ENCODE results near the gene FHIT.

FHIT gene

DNA sequence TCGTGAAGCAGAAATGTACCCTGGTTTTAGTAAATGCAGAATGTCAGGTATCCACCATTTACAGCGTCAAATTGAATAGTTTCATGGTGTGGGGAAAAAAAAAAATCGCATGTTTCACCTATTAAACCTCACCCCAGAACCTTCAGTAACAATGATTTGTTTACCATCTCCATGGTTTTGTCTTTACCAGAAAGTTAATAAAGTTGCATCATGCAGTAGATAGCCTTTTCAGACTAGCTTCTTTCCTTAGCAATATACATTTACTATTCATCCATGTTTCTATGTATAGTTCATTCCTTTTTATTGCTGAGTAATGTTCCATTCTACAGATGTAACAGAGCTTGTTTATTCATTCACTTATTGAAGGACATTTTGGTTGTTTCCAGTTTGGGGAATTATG is 1066.1 kb downstream of the FHIT start:
- DNase-seq = no peak

DNA sequence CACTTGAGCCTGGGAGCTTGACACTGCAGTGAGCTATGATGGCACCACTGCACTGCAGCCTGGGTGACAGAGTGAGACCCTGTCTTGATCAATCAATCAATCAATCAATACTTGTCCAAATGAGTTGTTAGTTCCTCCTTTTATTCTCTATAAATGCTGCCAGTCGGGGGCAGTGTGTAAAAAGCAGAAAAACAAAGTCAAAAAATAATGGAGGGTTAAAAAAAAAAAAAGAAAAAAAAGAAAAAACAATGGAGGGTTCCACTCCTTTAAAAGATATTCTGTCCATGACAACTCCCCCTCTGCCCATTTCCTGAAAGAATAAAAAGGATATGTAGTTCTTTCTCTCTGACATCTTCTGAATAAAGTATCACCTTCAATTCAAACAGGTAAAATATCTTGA is 1068.6 kb downstream of the FHIT start:
- DNase-seq = no peak

GRCh38 chr3:60178931-60179653 is 1072.2 kb downstream of the FHIT start:
- no peak for DNase-seq

DNA sequence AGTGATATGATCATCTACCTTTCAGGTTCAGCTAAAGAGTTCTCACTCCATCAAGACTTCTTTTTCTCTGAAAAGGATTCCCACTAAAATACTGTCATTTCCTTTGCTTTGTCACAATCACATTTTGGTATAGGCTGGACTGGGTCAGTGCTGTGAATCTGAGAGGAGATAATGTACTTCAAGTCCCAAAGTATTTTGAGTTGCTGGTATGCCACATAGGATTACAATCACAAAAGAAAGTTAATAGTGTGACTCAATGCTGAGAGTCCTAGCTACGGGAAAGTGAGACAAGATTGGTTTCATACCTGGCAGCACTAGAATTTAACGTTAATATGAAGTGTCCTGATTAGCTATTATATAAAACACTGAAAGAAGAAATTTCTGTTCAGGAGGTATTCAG is 1073.5 kb downstream of the FHIT start:
- DNase-seq = no peak

- DNase-seq = no peak
Measured at GRCh38 chr3:60176614-60177013, 1074.6 kb downstream of the FHIT start.

GRCh38 chr3:60175680-60176079 is 1075.6 kb downstream of the FHIT start:
- no peak for DNase-seq

DNA sequence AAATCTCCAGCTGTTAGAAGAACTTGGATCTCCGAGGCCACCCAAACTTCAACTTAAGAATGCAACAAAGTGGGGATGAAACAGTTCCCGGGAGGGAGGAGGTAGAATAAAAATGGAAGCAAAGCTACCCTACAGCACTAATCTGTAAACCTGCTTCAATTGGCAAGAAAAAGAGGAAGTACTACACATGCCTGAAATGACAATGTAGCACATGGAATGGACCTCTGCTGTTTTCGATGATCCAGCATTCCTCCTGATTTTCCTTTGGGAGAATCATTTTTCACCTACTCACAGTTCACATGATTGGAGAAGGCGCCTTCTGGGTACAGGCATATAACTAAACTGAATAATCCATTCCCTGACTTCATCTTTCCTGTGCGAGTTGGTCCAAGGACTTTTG is 1081.5 kb downstream of the FHIT start:
- DNase-seq = no peak

GRCh38 chr3:60167186-60167585 is 1084.1 kb downstream of the FHIT start:
- no peak for DNase-seq

DNA sequence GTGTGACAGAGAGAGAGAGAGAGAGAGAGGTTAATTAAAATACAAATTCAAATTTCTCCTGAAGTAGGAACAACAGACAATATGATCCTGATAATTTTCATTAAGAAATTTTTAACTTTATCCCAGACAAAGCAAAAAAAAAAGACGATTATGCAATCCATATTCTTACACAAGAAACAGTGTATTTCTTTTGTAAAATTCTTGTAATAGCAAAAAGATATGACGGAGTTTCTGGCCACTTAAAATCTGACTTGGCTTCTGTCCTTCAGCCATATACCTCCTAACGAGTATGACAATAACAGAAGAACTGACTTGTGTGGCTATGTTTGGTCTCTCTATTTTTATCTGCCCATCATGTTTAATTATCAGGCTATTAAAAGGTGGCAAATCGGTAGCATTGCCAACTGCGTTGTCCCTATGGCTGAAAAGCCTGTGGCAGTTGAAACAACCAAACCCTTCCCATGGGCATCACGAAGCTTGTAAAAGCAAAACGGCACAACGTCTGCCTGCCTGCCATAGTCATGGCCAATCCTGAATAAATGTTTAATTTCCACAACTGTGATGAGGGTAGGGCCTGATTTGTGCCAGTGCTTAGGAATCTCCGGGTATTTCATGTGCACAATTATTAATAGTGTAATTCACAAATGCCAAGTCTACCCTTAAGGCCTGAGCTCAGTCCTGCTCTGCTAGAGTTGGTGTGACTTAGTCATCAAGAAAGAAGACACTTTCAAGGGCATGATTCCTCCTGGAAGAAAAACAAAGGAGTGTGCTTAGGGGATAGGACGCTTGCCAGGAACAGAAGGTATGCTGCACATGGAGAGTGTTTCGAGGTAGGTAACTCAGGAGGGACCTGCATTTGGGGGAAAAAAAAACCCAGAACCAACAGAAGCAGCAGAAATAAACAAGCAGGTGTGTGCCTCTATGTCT is 1090.2 kb downstream of the FHIT start:
- DNase-seq = no peak

- DNase-seq = no peak
Measured at GRCh38 chr3:60160111-60160821, 1091.0 kb downstream of the FHIT start.

DNA sequence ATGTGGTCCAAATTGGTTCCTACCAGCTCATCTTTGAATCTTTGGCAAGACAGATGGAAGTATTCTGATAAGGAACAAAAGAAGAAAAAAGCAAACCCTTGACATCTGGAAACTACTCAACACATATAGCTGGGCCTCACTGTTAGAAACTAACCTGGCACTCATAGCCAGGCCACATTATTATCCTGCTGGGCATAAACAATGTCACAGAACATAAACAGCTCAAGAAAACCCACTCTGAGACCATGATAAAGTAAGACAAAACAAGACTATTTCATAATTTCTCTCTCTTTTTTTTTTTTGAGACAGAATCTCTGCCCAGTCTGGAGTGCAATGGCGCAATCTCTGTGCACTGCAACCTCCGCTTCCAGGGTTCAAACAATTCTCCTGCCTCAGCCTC is 1093.2 kb downstream of the FHIT start:
- no peak for DNase-seq

DNA sequence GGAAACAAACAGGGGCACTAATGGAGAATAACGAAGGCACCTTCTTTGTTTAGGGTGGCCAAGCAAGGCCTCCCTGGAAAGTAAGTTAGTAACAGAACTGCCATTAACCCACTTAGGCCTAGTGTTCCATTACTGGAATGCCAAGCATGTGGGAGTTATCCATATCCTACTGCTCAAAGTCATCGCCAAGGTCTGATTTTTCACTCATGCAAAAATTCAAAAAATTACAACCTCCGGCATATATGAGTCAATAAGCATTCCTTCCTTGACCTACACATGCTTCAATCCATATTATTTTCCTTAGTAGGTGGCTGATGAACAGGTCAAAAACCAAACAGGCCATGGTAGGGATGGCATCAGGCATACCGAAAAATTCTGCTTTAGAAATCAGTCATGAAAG is 1097.2 kb downstream of the FHIT start:
- DNase-seq = no peak

- DNase-seq = no peak
Measured at GRCh38 chr3:60153221-60153999, 1097.8 kb downstream of the FHIT start.

DNA sequence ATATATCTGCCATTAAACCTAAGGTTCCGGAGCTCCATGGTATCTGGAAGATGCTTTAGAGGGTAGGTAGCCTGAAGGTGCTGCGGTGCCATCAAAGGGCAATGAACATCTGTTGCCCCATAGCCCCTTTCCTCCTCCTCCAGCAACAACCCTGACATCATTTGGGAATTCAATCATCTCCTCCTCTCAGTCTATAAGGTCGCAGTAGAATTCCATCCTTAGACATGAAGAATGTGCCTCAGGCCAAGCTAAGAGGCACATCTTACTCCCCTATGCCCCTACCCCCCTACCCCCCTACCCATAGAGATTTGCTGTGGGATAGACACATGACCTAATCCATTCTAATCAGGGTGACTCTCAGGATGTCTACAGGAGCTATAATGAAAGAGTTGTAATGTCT is 1101.8 kb downstream of the FHIT start:
- DNase-seq = no peak

DNA sequence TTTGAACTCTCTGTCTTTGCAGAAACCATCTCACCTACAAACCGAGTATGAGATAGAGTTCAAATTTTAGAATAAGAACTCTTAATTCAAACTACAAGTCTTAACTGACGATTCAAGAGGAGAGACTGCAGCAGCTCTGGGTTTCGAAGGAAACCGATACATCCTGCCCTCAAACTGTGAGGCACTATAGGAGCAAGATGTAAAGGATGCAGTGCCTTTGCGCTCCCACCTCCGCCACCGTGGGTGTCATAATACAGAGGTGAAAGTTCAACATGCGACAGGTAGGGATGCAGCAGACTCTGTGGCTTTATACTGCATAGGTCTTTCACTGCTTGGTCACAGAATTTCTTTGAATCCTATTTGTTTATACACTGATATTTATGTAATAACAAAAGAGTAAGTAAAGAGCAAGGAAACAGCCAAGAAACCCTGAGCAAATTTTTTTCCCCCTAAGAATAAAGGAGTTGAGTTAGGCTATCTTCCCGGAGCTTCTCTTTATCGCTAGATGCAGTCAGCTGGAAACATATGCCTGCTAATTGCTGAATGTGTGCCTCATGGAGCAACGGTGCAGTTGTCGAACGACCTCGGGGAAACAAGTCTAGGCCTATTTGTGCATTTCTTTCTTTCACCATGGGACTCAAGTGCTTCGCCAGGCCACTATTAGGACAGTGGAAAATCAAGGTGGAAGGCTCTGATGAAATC is 1103.9 kb downstream of the FHIT start:
- no peak for DNase-seq

- DNase-seq = no peak
Measured at GRCh38 chr3:60146121-60146520, 1105.1 kb downstream of the FHIT start.

GRCh38 chr3:60144071-60144470 is 1107.2 kb downstream of the FHIT start:
- no peak for DNase-seq

DNA sequence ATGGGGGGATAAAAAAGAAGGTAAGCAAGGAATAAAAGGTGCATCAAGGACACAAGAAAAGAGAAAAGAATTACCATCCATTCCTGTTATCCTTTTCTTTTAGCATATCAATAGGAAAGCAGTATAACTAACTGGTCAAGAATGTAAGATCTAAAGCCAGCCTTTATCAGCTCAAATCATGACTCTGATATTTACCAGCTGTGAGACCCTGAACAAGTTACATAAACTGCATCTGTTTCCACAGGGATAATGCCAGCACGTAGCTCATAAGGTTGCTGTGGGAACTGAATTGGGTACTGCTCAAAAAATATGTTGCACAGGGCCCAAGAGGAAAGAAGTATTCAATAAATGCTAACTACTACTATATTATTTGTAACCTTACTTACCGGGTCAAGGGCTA is 1109.2 kb downstream of the FHIT start:
- no peak for DNase-seq

- DNase-seq = no peak
Measured at GRCh38 chr3:60140160-60140559, 1111.1 kb downstream of the FHIT start.

GRCh38 chr3:60136601-60137000 is 1114.7 kb downstream of the FHIT start:
- no peak for DNase-seq

DNA sequence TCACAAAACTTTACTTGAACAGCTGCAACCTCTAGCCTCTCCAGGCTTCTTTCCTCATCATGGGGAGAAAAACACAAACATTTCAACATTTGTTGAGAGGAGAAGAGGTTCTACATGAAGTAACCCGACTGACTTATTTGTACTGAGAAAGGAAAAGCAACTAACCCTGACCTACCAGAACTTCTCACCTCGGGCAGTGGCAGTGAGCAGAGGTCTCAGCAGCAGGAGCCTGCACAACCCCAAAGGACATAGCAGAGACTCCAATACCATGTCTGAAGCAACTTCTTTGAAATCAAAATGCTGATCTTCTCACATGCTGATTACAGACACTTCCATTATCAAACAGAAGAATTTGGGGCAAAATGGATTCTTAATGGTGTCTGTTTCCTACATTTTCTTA is 1115.8 kb downstream of the FHIT start:
- no peak for DNase-seq
